Natural killer cell (primary cell): Measurements from ENCODE around the gene MSI2. TPM values are rescaled to one million over a fixed set of nuclear protein-coding genes. Genes with fewer than 3 reads are reported as not detected.

Experiments
- ATAC-seq, 3 donors: fragments of 150-1000 bp in 2 of 3; fragments of 200-7000 bp in 1 of 3; cut with Tn5 transposase; 1 replicate in 1 of 3; 2 replicates in 2 of 3; pipeline ENCODE4 v1.10.0; 2021; ENCODE audit warnings: mild to moderate bottlenecking in 2 of 3, moderate library complexity in 2 of 3
- DNase-seq, 2 donors: peaks; one replicate each; pipeline versions ENCODE4 v3.0.0 to v3.0.0-alpha.2; 2013 to 2021; ENCODE audit warnings: mixed read lengths in 1 of 2
- H3K27ac ChIP-seq: one replicate; pipeline ENCODE4 v1.5.1; 2013; ENCODE audit warnings: mild to moderate bottlenecking, low read length
- H3K27me3 ChIP-seq: one replicate; pipeline ENCODE4 v1.6.1; 2013; ENCODE audit warnings: low read length; ENCODE audit not compliant: control insufficient read depth, insufficient read depth
- H3K36me3 ChIP-seq: one replicate; pipeline ENCODE4 v1.6.1; 2013; ENCODE audit warnings: low read length; ENCODE audit not compliant: control insufficient read depth, insufficient read depth
- H3K4me1 ChIP-seq: one replicate; pipeline ENCODE4 v1.6.1; 2013; ENCODE audit warnings: low read length; ENCODE audit not compliant: control insufficient read depth, insufficient read depth
- H3K4me3 ChIP-seq: one replicate; pipeline ENCODE4 v1.5.1; 2013; ENCODE audit warnings: low read length
- H3K9me3 ChIP-seq: one replicate; pipeline ENCODE4 v1.6.1; 2013; ENCODE audit warnings: low read length; ENCODE audit not compliant: control insufficient read depth, insufficient read depth
- H3K27ac Mint-ChIP-seq, 2 donors: one replicate each; pipeline ENCODE4 v1.8.0; 2022; ENCODE audit warnings: mild to moderate bottlenecking in 2 of 2, mixed read lengths in 2 of 2, moderate library complexity in 1 of 2
- H3K27me3 Mint-ChIP-seq, 2 donors: one replicate each; pipeline ENCODE4 v1.8.0; 2022; ENCODE audit warnings: low read depth in 2 of 2, mixed read lengths in 2 of 2
- H3K36me3 Mint-ChIP-seq: one replicate; pipeline ENCODE4 v1.8.0; 2022; ENCODE audit warnings: mixed read lengths
- H3K4me1 Mint-ChIP-seq, 2 donors: one replicate each; pipeline ENCODE4 v1.8.0; 2022; ENCODE audit warnings: mixed read lengths in 2 of 2
- H3K4me3 Mint-ChIP-seq: one replicate; pipeline ENCODE4 v1.8.0; 2022; ENCODE audit warnings: mild to moderate bottlenecking, moderate library complexity, mixed read lengths
- H3K9me3 Mint-ChIP-seq, 2 donors: one replicate each; pipeline ENCODE4 v1.8.0; 2022; ENCODE audit warnings: mixed read lengths in 2 of 2
- WGBS: methylation state at CpG from one replicate; pipeline ENCODE4 v1.1.7; 2013; ENCODE audit warnings: missing lambda C conversion rate; ENCODE audit not compliant: insufficient coverage; 5-methylcytosine and 5-hydroxymethylcytosine counted together
- intact Hi-C: fragments of 100-400 bp; cut with micrococcal nuclease; formaldehyde crosslinking; loops from one replicate; pipeline ENCODE4 v1.14.2; 2022
- total RNA-seq, 4 donors: library from RNA; stranded (reverse); fragments of 120-200 nt in 1 of 4; gene quantifications; one replicate each; pipeline versions ENCODE4 v1.2.3 to v1.2.4, GENCODE V29; 2013 to 2022
- TF ChIP-seq, protein P1 (sequence below): fragments of 200-600 bp; IDR thresholded peaks from one replicate; pipeline ENCODE4 v1.8.0; 2022; ENCODE audit warnings: antibody characterized with exemption

Gene MSI2
- total RNA-seq, 3 donors from 2014 or later (not counting 1 experiment from before 2014, with no cell fraction given): 95.5 to 145 (median 96.8) TPM

DNA sequence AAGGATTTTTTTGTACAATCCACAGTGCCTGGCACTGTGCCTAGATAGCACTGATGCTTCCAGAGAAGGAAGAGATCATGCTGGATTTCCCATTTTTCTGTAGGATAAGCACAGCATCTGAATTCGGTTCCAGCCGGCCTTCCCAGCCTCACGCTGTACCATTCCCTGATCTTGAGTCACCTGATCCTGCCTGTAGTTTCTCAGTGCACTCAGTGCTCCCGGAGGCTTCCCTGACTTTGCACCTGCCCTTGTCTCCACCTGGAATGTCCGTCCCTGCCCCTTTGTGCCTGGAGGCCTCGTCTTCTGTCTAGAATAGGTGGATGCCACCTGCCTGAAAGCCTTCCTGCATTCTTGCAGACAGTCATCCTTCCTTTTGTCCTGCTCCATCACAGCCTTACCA, 308.9 kb downstream of the MSI2 start:
- intact Hi-C loops: no loop called here
- WGBS: 97% methylated on average over 6 of the region's 6 CpGs
- H3K27ac ChIP-seq: no peak overlapping the region

DNA sequence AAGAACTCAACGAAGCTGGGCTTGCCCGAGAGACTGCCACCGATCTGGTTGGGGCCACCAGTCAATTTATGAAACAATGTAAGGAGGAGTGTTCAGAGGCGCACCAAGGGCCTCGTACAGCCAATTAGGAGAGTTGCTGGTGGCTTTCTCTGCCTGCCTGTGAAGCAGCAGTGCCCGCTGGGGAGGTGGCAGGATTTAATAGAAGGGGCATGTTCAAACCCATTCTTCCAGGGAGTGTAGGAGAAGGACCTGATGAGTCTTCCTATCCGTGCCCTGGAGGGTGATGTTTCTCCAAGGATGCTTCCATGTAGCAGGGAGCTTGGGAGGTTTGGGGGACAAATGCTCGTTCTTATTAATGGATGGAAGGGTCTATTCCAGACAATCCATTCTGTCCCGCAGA, 310.4 kb downstream of the MSI2 start:
- ATAC-seq (no peak), DNase-seq (no peak)
- no peaks in the 10 kb centered on the region for H3K36me3 Mint-ChIP-seq
- Histone ChIP-seq H3K27ac (no peak overlapping the region), H3K36me3 (no peaks in the 10 kb centered on the region), H3K27me3 (no peaks in the 10 kb centered on the region), H3K4me1 (peaks cover 10% of the 10 kb centered on the region), H3K9me3 (no peaks in the 10 kb centered on the region), H3K4me3 (no peak overlapping the region)
- 97% methylated on average over 9 of the region's 9 CpGs for WGBS
- no peaks in the 10 kb centered on the region for H3K9me3 Mint-ChIP-seq
- no peaks in the 10 kb centered on the region for H3K27me3 Mint-ChIP-seq
- H3K27ac Mint-ChIP-seq: no peak overlapping the region
- H3K4me1 Mint-ChIP-seq: peaks cover 16 to 17% of the 10 kb centered on the region in 2 donors
- no peak overlapping the region for H3K4me3 Mint-ChIP-seq
- intact Hi-C loops: no loop called here
- TF ChIP-seq, protein P1, sequence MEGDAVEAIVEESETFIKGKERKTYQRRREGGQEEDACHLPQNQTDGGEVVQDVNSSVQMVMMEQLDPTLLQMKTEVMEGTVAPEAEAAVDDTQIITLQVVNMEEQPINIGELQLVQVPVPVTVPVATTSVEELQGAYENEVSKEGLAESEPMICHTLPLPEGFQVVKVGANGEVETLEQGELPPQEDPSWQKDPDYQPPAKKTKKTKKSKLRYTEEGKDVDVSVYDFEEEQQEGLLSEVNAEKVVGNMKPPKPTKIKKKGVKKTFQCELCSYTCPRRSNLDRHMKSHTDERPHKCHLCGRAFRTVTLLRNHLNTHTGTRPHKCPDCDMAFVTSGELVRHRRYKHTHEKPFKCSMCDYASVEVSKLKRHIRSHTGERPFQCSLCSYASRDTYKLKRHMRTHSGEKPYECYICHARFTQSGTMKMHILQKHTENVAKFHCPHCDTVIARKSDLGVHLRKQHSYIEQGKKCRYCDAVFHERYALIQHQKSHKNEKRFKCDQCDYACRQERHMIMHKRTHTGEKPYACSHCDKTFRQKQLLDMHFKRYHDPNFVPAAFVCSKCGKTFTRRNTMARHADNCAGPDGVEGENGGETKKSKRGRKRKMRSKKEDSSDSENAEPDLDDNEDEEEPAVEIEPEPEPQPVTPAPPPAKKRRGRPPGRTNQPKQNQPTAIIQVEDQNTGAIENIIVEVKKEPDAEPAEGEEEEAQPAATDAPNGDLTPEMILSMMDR: no peak

More for the DNA sequence above, 308.9 kb downstream of the MSI2 start:
- Histone ChIP-seq H3K36me3 (no peaks in the 10 kb centered on the region), H3K4me1 (peaks cover 25% of the 10 kb centered on the region), H3K9me3 (no peaks in the 10 kb centered on the region), H3K27me3 (no peaks in the 10 kb centered on the region), H3K4me3 (no peak overlapping the region)
- no peak for ATAC-seq
- TF ChIP-seq, protein P1: no peak
- Mint-ChIP-seq H3K36me3 (no peaks in the 10 kb centered on the region), H3K27ac (no peak overlapping the region), H3K4me3 (no peak overlapping the region), H3K27me3 (no peaks in the 10 kb centered on the region), H3K9me3 (no peaks in the 10 kb centered on the region), H3K4me1 (peaks cover 32 to 33% of the 10 kb centered on the region in 2 donors)
- DNase-seq: no peak

DNA sequence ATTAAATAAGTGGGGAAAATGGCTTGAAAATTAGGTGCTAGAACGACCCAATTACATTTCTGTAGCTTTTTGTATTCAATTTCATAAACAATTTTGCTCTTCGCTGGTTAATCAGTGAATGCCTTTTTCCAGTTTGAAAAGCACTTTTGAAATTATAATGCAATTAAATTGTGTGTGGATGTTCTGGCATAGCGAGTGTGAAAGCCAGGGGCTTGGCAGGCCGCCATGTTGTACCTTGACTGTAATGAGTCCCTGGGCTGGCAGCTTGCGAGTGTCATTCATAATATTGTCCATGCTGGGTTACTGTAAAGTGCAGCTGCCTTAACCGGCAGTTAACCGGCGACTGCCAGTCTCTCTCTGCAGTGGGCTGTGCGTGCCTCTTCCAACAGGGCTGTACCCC, 310.9 kb downstream of the MSI2 start:
- Histone ChIP-seq H3K36me3 (no peaks in the 10 kb centered on the region), H3K9me3 (no peaks in the 10 kb centered on the region), H3K4me1 (peaks cover 5% of the 10 kb centered on the region), H3K27ac (no peak overlapping the region), H3K27me3 (no peaks in the 10 kb centered on the region), H3K4me3 (no peak overlapping the region)
- no peak for DNase-seq
- Mint-ChIP-seq H3K36me3 (no peaks in the 10 kb centered on the region), H3K4me3 (no peak overlapping the region), H3K27ac (no peak overlapping the region), H3K9me3 (no peaks in the 10 kb centered on the region), H3K4me1 (peaks cover 11 to 12% of the 10 kb centered on the region in 2 donors), H3K27me3 (no peaks in the 10 kb centered on the region)
- TF ChIP-seq, protein P1: no peak
- no peak for ATAC-seq
- intact Hi-C loops: no loop called here
- 98% methylated on average over 8 of the region's 9 CpGs for WGBS

DNA sequence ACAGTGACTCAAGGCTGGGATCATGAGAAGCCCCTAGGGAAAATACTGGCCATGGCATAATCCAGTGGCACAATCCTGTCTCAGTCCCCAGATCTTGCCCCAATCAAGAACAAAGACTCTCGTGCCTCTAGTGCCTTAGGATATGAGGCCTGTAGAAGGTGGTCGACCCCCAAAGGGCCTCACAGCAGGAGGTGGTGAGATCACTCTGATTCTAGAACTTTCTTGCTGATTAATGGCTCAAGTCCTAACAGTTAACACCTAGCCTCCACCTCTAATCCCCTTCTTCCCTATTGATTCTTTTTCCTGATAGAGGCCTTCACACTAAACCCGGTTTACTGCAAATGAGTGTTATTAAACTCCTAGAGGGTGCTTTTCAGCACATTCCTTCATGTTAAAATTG, 312.0 kb downstream of the MSI2 start:
- H3K27ac Mint-ChIP-seq: no peak overlapping the region

More for the DNA sequence above, 312.0 kb downstream of the MSI2 start:
- H3K9me3 Mint-ChIP-seq: no peaks in the 10 kb centered on the region
- H3K9me3 ChIP-seq: no peaks in the 10 kb centered on the region
- no peak overlapping the region for H3K4me3 Mint-ChIP-seq
- no peaks in the 10 kb centered on the region for H3K27me3 ChIP-seq
- no peaks in the 10 kb centered on the region for H3K27me3 Mint-ChIP-seq
- peaks cover 8 to 9% of the 10 kb centered on the region in 2 donors for H3K4me1 Mint-ChIP-seq
- DNase-seq: no peak
- WGBS: 86% methylated on average over 3 of the region's 3 CpGs
- intact Hi-C loops: no loop called here
- peaks cover 2% of the 10 kb centered on the region for H3K4me1 ChIP-seq
- H3K27ac ChIP-seq: no peak overlapping the region
- H3K36me3 ChIP-seq: no peaks in the 10 kb centered on the region
- ATAC-seq: no peak
- TF ChIP-seq, protein P1: no peak
- H3K4me3 ChIP-seq: no peak overlapping the region
- H3K36me3 Mint-ChIP-seq: no peaks in the 10 kb centered on the region
